GM12873 (cell line): Measurements from ENCODE around the gene IL17B.

ENCODE experiments used
- CTCF ChIP-seq: IDR thresholded peaks from 2 replicates; pipeline ENCODE4 v1.5.1; 2012; ENCODE audit warnings: low read depth, mild to moderate bottlenecking, moderate library complexity, low read length, control low read depth; ENCODE audit not compliant: insufficient read depth; ENCODE audit errors: missing control alignments

Gene IL17B

GRCh38 chr5:149355688-149356087, 23.4 kb downstream of the IL17B start:
- TF ChIP-seq CTCF: no peak

GRCh38 chr5:149353911-149354310, 25.2 kb downstream of the IL17B start:
- no peak for TF ChIP-seq CTCF

GRCh38 chr5:149352169-149352568, 26.9 kb downstream of the IL17B start:
- TF ChIP-seq CTCF: no peak

- no peak for TF ChIP-seq CTCF
Observed at GRCh38 chr5:149349382-149349781, 29.7 kb downstream of the IL17B start.

GRCh38 chr5:149348518-149348917, 30.6 kb downstream of the IL17B start:
- TF ChIP-seq CTCF: no peak

- no peak for TF ChIP-seq CTCF
Observed at GRCh38 chr5:149345892-149346222, 33.2 kb downstream of the IL17B start.

- TF ChIP-seq CTCF: no peak
Observed at GRCh38 chr5:149345147-149345891, 33.8 kb downstream of the IL17B start, which contains the start of gene GRPEL2. Gene GRPEL2 (plus strand): TSS chr5:149345499. CDS start chr5:149345540, 41 bp downstream.
